GM12878 (cell line): Measurements from ENCODE around the gene SPAG6. TPM values are rescaled to one million over a fixed set of nuclear protein-coding genes. Genes with fewer than 3 reads are reported as not detected.

Experiments
- ATAC-seq: fragments of 200-7000 bp; cut with Tn5 transposase; 3 replicates; pipeline ENCODE4 v1.9.1; 2020; ENCODE audit warnings: mild to moderate bottlenecking, moderate library complexity
- BruUV-seq: library from RNA; stranded (reverse); fragments of 400-500 nt; replicated peaks from 2 replicates; lab custom pipeline; 2021; lab: Mats Ljungman, UMichigan
- CTCF ChIA-PET: fragments of 300-600 bp; sonication (Branson Sonifier 250); formaldehyde crosslinking; extraction: SDS; loops from one replicate; lab custom pipeline; 2021; ENCODE audit warnings: inconsistent platforms; lab: Yijun Ruan, JAX
- POLR2A ChIA-PET: fragments of 350-600 bp; formaldehyde crosslinking; extraction: SDS; loops from one replicate; lab custom pipeline; 2021; ENCODE audit warnings: inconsistent platforms; lab: Charles Lee
- RAD21 ChIA-PET: fragments of 300-600 bp; sonication (Branson Sonifier 250); formaldehyde crosslinking; loops from one replicate; lab custom pipeline; 2023; ENCODE audit warnings: antibody characterized with exemption; ENCODE audit not compliant: unreplicated experiment; lab: Charles Lee
- SMC1A ChIA-PET: fragments of 300-600 bp; sonication (Branson Sonifier 250); formaldehyde crosslinking; loops from one replicate; lab custom pipeline; 2023; ENCODE audit not compliant: unreplicated experiment, uncharacterized antibody; lab: Charles Lee
- DNase-seq: peaks from one replicate; pipeline ENCODE4 v3.0.0-alpha.2; 2011; ENCODE audit warnings: low read depth, low spot score
- FAIRE-seq: peaks from 3 replicates; lab custom pipeline; 2011; peaks lifted over from hg19 to GRCh38; lab: Jason Lieb, UNC
- H2AFZ ChIP-seq: 2 replicates; pipeline ENCODE4 v1.6.0; 2011; ENCODE audit warnings: low read depth, low read length, control low read depth; ENCODE audit not compliant: control insufficient read depth
- H3K27ac ChIP-seq: 2 replicates; pipeline ENCODE4 v1.5.1; 2011; ENCODE audit warnings: control low read depth; ENCODE audit not compliant: control insufficient read depth, insufficient read depth
- H3K27me3 ChIP-seq, 2 experiments: replicated peaks in 1 of 2; 2 replicates each; pipeline versions ENCODE4 v1.6.0 to v1.6.1; 2011; ENCODE audit warnings: low read length in 1 of 2; ENCODE audit not compliant: control insufficient read depth in 2 of 2, insufficient read depth in 2 of 2
- H3K36me3 ChIP-seq, 2 experiments: 2 replicates each; pipeline ENCODE4 v1.5.1; 2011; ENCODE audit warnings: low read length in 1 of 2; ENCODE audit not compliant: control insufficient read depth in 2 of 2, insufficient read depth in 2 of 2
- H3K4me1 ChIP-seq: 2 replicates; pipeline ENCODE4 v1.6.1; 2011; ENCODE audit warnings: mild to moderate bottlenecking, low read length, moderate library complexity, mixed read lengths; ENCODE audit not compliant: control insufficient read depth, insufficient read depth
- H3K4me2 ChIP-seq: 2 replicates; pipeline ENCODE4 v1.6.0; 2011; ENCODE audit warnings: control low read depth; ENCODE audit not compliant: control insufficient read depth, insufficient read depth
- H3K4me3 ChIP-seq: fragments of 200-600 bp; sonication (generic); 2 replicates; pipeline ENCODE4 v1.5.1; 2016
- H3K79me2 ChIP-seq: 2 replicates; pipeline ENCODE4 v1.6.0; 2011; ENCODE audit warnings: low read length; ENCODE audit not compliant: control insufficient read depth, insufficient read depth
- H3K9ac ChIP-seq: 2 replicates; pipeline ENCODE4 v1.8.0; 2011; ENCODE audit warnings: low read length, control low read depth, mixed read lengths; ENCODE audit not compliant: control insufficient read depth, insufficient read depth
- H3K9me3 ChIP-seq: replicated peaks from 3 replicates; pipeline ENCODE4 v1.5.1; 2011; ENCODE audit warnings: mild to moderate bottlenecking, low read length; ENCODE audit not compliant: control insufficient read depth, insufficient read depth
- H4K20me1 ChIP-seq: 2 replicates; pipeline ENCODE4 v1.6.0; 2011; ENCODE audit not compliant: control insufficient read depth, insufficient read depth
- BCL11A ChIP-seq: IDR thresholded peaks from 2 replicates; pipeline ENCODE4 v1.6.1; 2011; ENCODE audit warnings: low read depth, low read length
- CBX5 ChIP-seq: sonication (generic); IDR thresholded peaks from 2 replicates; pipeline ENCODE4 v1.6.1; 2016; ENCODE audit warnings: low read depth, moderate library complexity, mild to moderate bottlenecking, inconsistent platforms
- CREB1 ChIP-seq: IDR thresholded peaks from 2 replicates; pipeline ENCODE4 v1.6.1; 2012; ENCODE audit warnings: low read depth, mild to moderate bottlenecking, inconsistent platforms
- IRF3 ChIP-seq: fragments of 450-650 bp; IDR thresholded peaks from 2 replicates; pipeline ENCODE4 v1.6.1; 2014; ENCODE audit warnings: mild to moderate bottlenecking
- IRF4 ChIP-seq: IDR thresholded peaks from 2 replicates; pipeline ENCODE4 v1.6.1; 2011; ENCODE audit warnings: low read depth, low read length
- RB1 ChIP-seq: fragments of 450-650 bp; formaldehyde crosslinking; IDR thresholded peaks from 2 replicates; pipeline ENCODE4 v1.6.1; 2017; ENCODE audit warnings: mild to moderate bottlenecking, borderline replicate concordance
- SMC3 ChIP-seq: IDR thresholded peaks from 2 replicates; pipeline ENCODE4 v1.6.1; 2011; ENCODE audit warnings: low read length, improper control_type of control experiment, borderline replicate concordance
- TBL1XR1 ChIP-seq: IDR thresholded peaks from 2 replicates; pipeline ENCODE4 v1.6.1; 2012; ENCODE audit warnings: low read depth, low read length, improper control_type of control experiment
- TCF7 ChIP-seq: IDR thresholded peaks from 2 replicates; pipeline ENCODE4 v1.6.1; 2014; ENCODE audit warnings: antibody characterized with exemption, borderline replicate concordance
- ZNF217 ChIP-seq: fragments of 450-650 bp; IDR thresholded peaks from 2 replicates; pipeline ENCODE4 v1.6.1; 2017; ENCODE audit warnings: antibody characterized with exemption, mild to moderate bottlenecking
- ZNF274 ChIP-seq: IDR thresholded peaks from one replicate; pipeline ENCODE4 v1.8.0; 2011; ENCODE audit not compliant: insufficient read length, insufficient read depth
- ZNF687 ChIP-seq: fragments of 450-650 bp; IDR thresholded peaks from 2 replicates; pipeline ENCODE4 v1.6.1; 2017; ENCODE audit warnings: mild to moderate bottlenecking, moderate library complexity
- WGBS: methylation state at CpG from one replicate; pipeline ENCODE4 v1.1.6; 2016; ENCODE audit warnings: low lambda C conversion rate; ENCODE audit not compliant: insufficient replicate concordance, insufficient coverage; ENCODE audit errors: missing lambda C conversion rate; 5-methylcytosine and 5-hydroxymethylcytosine counted together
- in situ Hi-C: fragments of 300-500 bp; cut with MboI; formaldehyde crosslinking; loops from 9 replicates; pipeline ENCODE4 v1.14.3; 2018; ENCODE audit warnings: mixed read lengths
- intact Hi-C: fragments of 100-400 bp; cut with micrococcal nuclease; formaldehyde crosslinking; loops from one replicate; pipeline ENCODE4 v1.14.2; 2022; ENCODE audit not compliant: unreplicated experiment
- polyA plus RNA-seq, 11 experiments: library from polyadenylated mRNA; depleted of rRNA in 4 of 11; unstranded in 6 of 11; stranded (reverse) in 5 of 11; fragments of >200 nt; fragmentation: Nextera tagmentation in 4 of 11; fragmentation: Illumina TruSeq in 1 of 11; extraction: Ambion mirVana in 4 of 11; extraction: Trizol in 1 of 11; gene quantifications; 1 replicate in 1 of 11; 2 replicates in 10 of 11; pipeline versions ENCODE4 v1.2.1 to v1.2.3, GENCODE V29; 2011 to 2016; ENCODE audit warnings: inconsistent platforms in 2 of 11, missing spikeins in 2 of 11, low read depth in 1 of 11
- total RNA-seq, 4 experiments: library from RNA; depleted of rRNA in 3 of 4; stranded (reverse); fragments of >200 nt in 3 of 4; fragmentation: Illumina TruSeq in 1 of 4; extraction: Trizol in 1 of 4; gene quantifications; 2 replicates each; pipeline versions ENCODE4 v1.2.1 to v1.2.3, GENCODE V29; 2013 to 2021

SPAG6 gene
- total and polyA plus RNA-seq, 10 of the 15 experiments (the other 5 are each of a cell fraction or from before 2014, with no cell fraction given) = 0.13 to 0.99 (median 0.40) TPM; not detected in 1

- Histone ChIP-seq H3K9me3 (peaks cover 2% of the 10 kb centered on the region; the same call in 2 of the 3 replicates), H3K9ac (no peak overlapping the region; the same call in 1 of the 2 replicates), H3K27ac (peak overlapping the region; percentile 89; the same call in 1 of the 2 replicates), H3K36me3 (no peaks in the 10 kb centered on the region; a peak in 1 of 4 replicates), H3K4me2 (peak overlapping the region; percentile 75), H4K20me1 (no peaks in the 10 kb centered on the region), H3K79me2 (peaks cover 15% of the 10 kb centered on the region), H2AFZ (no peak overlapping the region), H3K27me3 (peaks cover 3 to 9% of the 10 kb centered on the region in 2 experiments), H3K4me1 (peaks cover 18% of the 10 kb centered on the region), H3K4me3 (peak overlapping the region; percentile 62; the same call in 1 of the 2 replicates)
- in situ Hi-C loops (loop anchor here (5.0 kb wide), 2 partner anchors 311 to 791 kb away; partner anchors contain the start of gene SKIDA1), intact Hi-C loops (loop anchor here (2.0 to 10.0 kb wide), 6 partner anchors 66 to 823 kb away; partner anchors contain the start of gene PIP4K2A)
- no TSS peak for BruUV-seq
- ChIA-PET CTCF (interaction anchor here (1.0 kb wide), 1 partner anchor 321 kb away, joined by 3 read pairs; no protein-coding TSS in a partner anchor), POLR2A (interaction anchor here (1.0 kb wide), 1 partner anchor 23 kb away, joined by 3 read pairs; no protein-coding TSS in a partner anchor), SMC1A (interaction anchor here (0.6 to 2.7 kb wide), 5 partner anchors 22 to 233 kb away, joined by 3 to 9 read pairs (median 3); no protein-coding TSS in a partner anchor), RAD21 (interaction anchor here (1.1 to 2.7 kb wide), 2 partner anchors 22 to 25 kb away, joined by 3 to 16 read pairs; no protein-coding TSS in a partner anchor)
- ATAC-seq (no peak), FAIRE-seq (no peak), DNase-seq (no peak)
- 73% methylated on average over 6 of the region's 6 CpGs for WGBS
- no peak for TF ChIP-seq CREB1
- no peak for TF ChIP-seq IRF4
- no peak for TF ChIP-seq IRF3
- no peak for TF ChIP-seq ZNF687
- TF ChIP-seq BCL11A = no peak
- no peak for TF ChIP-seq SMC3
- TF ChIP-seq RB1 = no peak
- no peak for TF ChIP-seq TBL1XR1
- no peak for TF ChIP-seq ZNF217
- no peak for TF ChIP-seq CBX5
- TF ChIP-seq TCF7 = no peak
- TF ChIP-seq ZNF274 = no peak
Observed at GRCh38 chr10:22317771-22318565, 27.3 kb upstream of the SPAG6 start.
